HCT116 (cell line): Measurements from ENCODE around the gene FER. TPM values are rescaled to one million over a fixed set of nuclear protein-coding genes. Genes with fewer than 3 reads are reported as not detected.

Experiments used
- ATAC-seq: fragments of 200-7000 bp; cut with Tn5 transposase; 2 replicates; pipeline ENCODE4 v1.9.1; 2020; ENCODE audit warnings: mild to moderate bottlenecking, moderate library complexity
- BruUV-seq: library from RNA; stranded (reverse); fragments of 400-500 nt; replicated peaks from 2 replicates; lab custom pipeline; 2021; lab: Mats Ljungman, UMichigan
- CTCF ChIA-PET: fragments of 300-600 bp; sonication (Branson Sonifier 250); formaldehyde crosslinking; loops from one replicate; lab custom pipeline; 2021; ENCODE audit warnings: antibody characterized with exemption; lab: Charles Lee
- POLR2A ChIA-PET: fragments of 300-600, 350-600 bp; sonication (Branson Sonifier 250); formaldehyde crosslinking; loops from one replicate; lab custom pipeline; 2021; ENCODE audit warnings: antibody characterized with exemption; lab: Charles Lee
- RAD21 ChIA-PET, 2 experiments: fragments of 300-600 bp; sonication (Branson Sonifier 250); formaldehyde crosslinking; loops; one replicate each; lab custom pipeline; 2023; ENCODE audit warnings: low total read pairs in 2 of 2; ENCODE audit not compliant: uncharacterized antibody in 2 of 2, unreplicated experiment in 2 of 2, low non-redundant PET in 1 of 2; lab: Charles Lee
- DNase-seq: peaks from one replicate; pipeline ENCODE4 v3.0.0-alpha.2; 2010; ENCODE audit warnings: low read depth, low spot score
- H2AFZ ChIP-seq: fragments of 200-600 bp; shearing (Covaris generic), sonication (generic); 2 replicates; pipeline ENCODE4 v1.6.1; 2017; ENCODE audit warnings: low read depth, mixed run types, mixed read lengths, antibody characterized with exemption, low read length; ENCODE audit not compliant: poor library complexity, severe bottlenecking
- H3K27ac ChIP-seq: 2 replicates; pipeline ENCODE4 v1.5.1; 2012; ENCODE audit warnings: low read depth, low read length
- H3K27me3 ChIP-seq: fragments of 200-600 bp; sonication (generic); 2 replicates; pipeline ENCODE4 v1.6.1; 2016; ENCODE audit warnings: mixed run types, low read length, mixed read lengths; ENCODE audit not compliant: insufficient read depth
- H3K36me3 ChIP-seq, 2 experiments: fragments of 200-500 bp in 1 of 2; fragments of 200-600 bp in 1 of 2; sonication (Bioruptor generic) in 1 of 2; sonication (generic) in 1 of 2; 2 replicates each; pipeline versions ENCODE4 v1.5.1 to v1.6.1; 2014 to 2016; ENCODE audit warnings: low read length in 2 of 2, inconsistent platforms in 1 of 2, mixed read lengths in 1 of 2, mixed run types in 1 of 2; ENCODE audit not compliant: insufficient read depth in 2 of 2, control insufficient read depth in 1 of 2
- H3K4me1 ChIP-seq, 2 experiments: fragments of 200-600 bp in 1 of 2; sonication (generic) in 1 of 2; 2 replicates each; pipeline versions ENCODE4 v1.5.1 to v1.6.1; 2012 to 2017; ENCODE audit warnings: low read length in 2 of 2, inconsistent platforms in 1 of 2, mild to moderate bottlenecking in 1 of 2, mixed read lengths in 1 of 2, mixed run types in 1 of 2, moderate library complexity in 1 of 2; ENCODE audit not compliant: insufficient read depth in 2 of 2, control insufficient read depth in 1 of 2
- H3K4me2 ChIP-seq: fragments of 200-600 bp; sonication (generic); 2 replicates; pipeline ENCODE4 v1.6.1; 2017; ENCODE audit warnings: mixed run types, low read length, mixed read lengths
- H3K4me3 ChIP-seq, 2 experiments: fragments of 200-600 bp in 1 of 2; sonication (generic) in 1 of 2; replicated peaks in 1 of 2; 2 replicates each; pipeline ENCODE4 v1.5.1; 2011 to 2016; ENCODE audit warnings: low read length in 2 of 2, control low read depth in 1 of 2, low read depth in 1 of 2, mild to moderate bottlenecking in 1 of 2, mixed read lengths in 1 of 2, mixed run types in 1 of 2
- H3K79me2 ChIP-seq: fragments of 200-600 bp; sonication (generic); 2 replicates; pipeline ENCODE4 v1.6.1; 2017; ENCODE audit warnings: mild to moderate bottlenecking, mixed run types, low read length, moderate library complexity, mixed read lengths; ENCODE audit not compliant: insufficient read depth
- H3K9ac ChIP-seq: fragments of 200-600 bp; sonication (generic); 2 replicates; pipeline ENCODE4 v1.6.1; 2016; ENCODE audit warnings: low read length, mixed read lengths
- H3K9me2 ChIP-seq: fragments of 200-600 bp; sonication (generic), shearing (Covaris generic); 2 replicates; pipeline ENCODE4 v1.6.1; 2017; ENCODE audit warnings: mixed run types, mild to moderate bottlenecking, moderate library complexity; ENCODE audit not compliant: insufficient read depth
- H3K9me3 ChIP-seq, 2 experiments: fragments of 200-500 bp in 1 of 2; fragments of 200-600 bp in 1 of 2; sonication (Bioruptor generic) in 1 of 2; sonication (generic) in 1 of 2; 2 replicates each; pipeline ENCODE4 v1.6.1; 2014 to 2017; ENCODE audit warnings: low read length in 2 of 2, mixed read lengths in 2 of 2, inconsistent platforms in 1 of 2, low read depth in 1 of 2, mild to moderate bottlenecking in 1 of 2, mixed run types in 1 of 2, moderate library complexity in 1 of 2; ENCODE audit not compliant: control insufficient read depth in 1 of 2, insufficient read depth in 1 of 2
- H4K20me1 ChIP-seq: fragments of 200-600 bp; sonication (generic), shearing (Covaris generic); 2 replicates; pipeline ENCODE4 v1.6.1; 2017; ENCODE audit warnings: mixed run types, mild to moderate bottlenecking, moderate library complexity; ENCODE audit not compliant: insufficient read depth
- CBX3 ChIP-seq: IDR thresholded peaks from 2 replicates; pipeline ENCODE4 v1.6.1; 2012; ENCODE audit warnings: low read depth
- CTCF ChIP-seq, 3 experiments: fragments of 200-600 bp in 1 of 3; sonication (generic) in 1 of 3; IDR thresholded peaks in 2 of 3; conservative IDR thresholded peaks in 1 of 3; 2 replicates each; pipeline ENCODE4 v1.5.1; 2012 to 2017; ENCODE audit warnings: low read depth in 2 of 3, low read length in 2 of 3, antibody characterized with exemption in 1 of 3, borderline replicate concordance in 1 of 3, control low read depth in 1 of 3, mild to moderate bottlenecking in 1 of 3, mixed read lengths in 1 of 3, mixed run types in 1 of 3, moderate library complexity in 1 of 3; ENCODE audit not compliant: insufficient read depth in 1 of 3
- FOSL1 ChIP-seq: IDR thresholded peaks from 2 replicates; pipeline ENCODE4 v1.6.1; 2012; ENCODE audit warnings: low read depth
- JUND ChIP-seq: IDR thresholded peaks from 2 replicates; pipeline ENCODE4 v1.6.1; 2012
- POLR2AphosphoS5 ChIP-seq: IDR thresholded peaks from 2 replicates; pipeline ENCODE4 v1.6.1; 2011; ENCODE audit warnings: mild to moderate bottlenecking, low read depth, low read length, moderate library complexity
- RAD21 ChIP-seq: IDR thresholded peaks from 2 replicates; pipeline ENCODE4 v1.6.1; 2012; ENCODE audit warnings: low read depth, mild to moderate bottlenecking
- REST ChIP-seq: IDR thresholded peaks from 2 replicates; pipeline ENCODE4 v1.6.1; 2012; ENCODE audit warnings: low read depth
- SIN3A ChIP-seq: IDR thresholded peaks from 2 replicates; pipeline ENCODE4 v1.6.1; 2012; ENCODE audit warnings: low read depth
- SP1 ChIP-seq: IDR thresholded peaks from 2 replicates; pipeline ENCODE4 v1.6.1; 2012; ENCODE audit warnings: low read depth
- SRF ChIP-seq: IDR thresholded peaks from 2 replicates; pipeline ENCODE4 v1.6.1; 2012; ENCODE audit warnings: low read depth
- TCF7L2 ChIP-seq: IDR thresholded peaks from 2 replicates; pipeline ENCODE4 v1.7.0; 2011; ENCODE audit warnings: borderline replicate concordance, inconsistent platforms; ENCODE audit not compliant: insufficient read depth, insufficient read length; ENCODE audit errors: extremely low read depth
- YY1 ChIP-seq: IDR thresholded peaks from 2 replicates; pipeline ENCODE4 v1.6.1; 2011; ENCODE audit warnings: low read length, low read depth, moderate library complexity, mild to moderate bottlenecking; ENCODE audit not compliant: insufficient replicate concordance; ENCODE audit errors: extremely low read depth
- ZBTB33 ChIP-seq: IDR thresholded peaks from 2 replicates; pipeline ENCODE4 v1.6.1; 2011; ENCODE audit warnings: mild to moderate bottlenecking, low read length, moderate library complexity; ENCODE audit not compliant: insufficient replicate concordance; ENCODE audit errors: extremely low read depth
- ZFX ChIP-seq: fragments of 450-650 bp; IDR thresholded peaks from 2 replicates; pipeline ENCODE4 v1.6.1; 2017
- intact Hi-C: fragments of 100-400 bp; cut with micrococcal nuclease; formaldehyde crosslinking; loops from 2 replicates; pipeline ENCODE4 v1.10.0; 2022
- total RNA-seq: library from RNA; stranded (reverse); gene quantifications from one replicate; pipeline ENCODE4 v1.2.1, GENCODE V29; 2021; ENCODE audit not compliant: unreplicated experiment

FER gene
- total RNA-seq, 1 experiment from 2014 or later: 32.0 TPM

GRCh38 chr5:109196087-109196822 is 448.6 kb downstream of the FER start:
- no peak overlapping the region for H3K4me2 ChIP-seq
- no peak overlapping the region for H3K4me3 ChIP-seq
- no peaks in the 10 kb centered on the region for H3K36me3 ChIP-seq
- H3K27ac ChIP-seq: no peak overlapping the region; the same call in 1 of the 2 replicates
- H3K9me3 ChIP-seq: no peaks in the 10 kb centered on the region
- ChIA-PET CTCF (no interaction called here), RAD21 (no interaction called here), POLR2A (interaction anchor here (0.6 to 0.7 kb wide), 3 partner anchors 107 to 636 kb away, joined by 3 to 6 read pairs (median 4); no protein-coding TSS in a partner anchor)
- no peaks in the 10 kb centered on the region for H4K20me1 ChIP-seq
- no peak overlapping the region for H3K9ac ChIP-seq
- H3K4me1 ChIP-seq: peaks cover 13 to 24% of the 10 kb centered on the region in 2 experiments
- DNase-seq: no peak
- no peak for TF ChIP-seq TCF7L2
- no peak for TF ChIP-seq POLR2AphosphoS5
- no peak for TF ChIP-seq SRF
- no peak for TF ChIP-seq ZFX
- no peak for TF ChIP-seq YY1
- no peak for TF ChIP-seq JUND
- no peak for TF ChIP-seq SIN3A
- no peak for TF ChIP-seq CTCF (IDR thresholded peaks at IDR 0.05 in 2 of 3, conservative IDR thresholded peaks at IDR 0.05 in 1 of 3; ENCODE audit: borderline replicate concordance in 1 of 3, insufficient read depth in 1 of 3, low read depth in 2 of 3, low read length in 2 of 3)
- TF ChIP-seq ZBTB33: no peak
- no peak for TF ChIP-seq SP1
- TF ChIP-seq CBX3: no peak
- TF ChIP-seq REST: no peak
- TF ChIP-seq RAD21: no peak
- no peak for TF ChIP-seq FOSL1
- no peak for ATAC-seq
- H3K27me3 ChIP-seq: no peaks in the 10 kb centered on the region
- intact Hi-C loops: no loop called here
- no peaks in the 10 kb centered on the region for H3K79me2 ChIP-seq
- BruUV-seq: no TSS peak
- no peaks in the 10 kb centered on the region for H3K9me2 ChIP-seq
- no peak overlapping the region for H2AFZ ChIP-seq
